Right renal cortex interstitium (tissue), 3 donors: Measurements from ENCODE around the gene CHST13. TPM values are rescaled to one million over a fixed set of nuclear protein-coding genes. Genes with fewer than 3 reads are reported as not detected.

Experiments used
- DNase-seq, 3 donors: peaks; one replicate each; pipeline ENCODE4 v3.0.0-alpha.2; 2013; ENCODE audit warnings: low read depth in 3 of 3, low spot score in 2 of 3
- polyA plus RNA-seq, 3 donors: library from polyadenylated mRNA; unstranded; fragments of 120-200 nt; gene quantifications; one replicate each; pipeline ENCODE4 v1.2.1, GENCODE V29; 2013; ENCODE audit not compliant: insufficient read length in 3 of 3

The CHST13 gene
- polyA plus RNA-seq, 3 donors, result 3.1 to 4.4 (median 3.2) TPM

DNA sequence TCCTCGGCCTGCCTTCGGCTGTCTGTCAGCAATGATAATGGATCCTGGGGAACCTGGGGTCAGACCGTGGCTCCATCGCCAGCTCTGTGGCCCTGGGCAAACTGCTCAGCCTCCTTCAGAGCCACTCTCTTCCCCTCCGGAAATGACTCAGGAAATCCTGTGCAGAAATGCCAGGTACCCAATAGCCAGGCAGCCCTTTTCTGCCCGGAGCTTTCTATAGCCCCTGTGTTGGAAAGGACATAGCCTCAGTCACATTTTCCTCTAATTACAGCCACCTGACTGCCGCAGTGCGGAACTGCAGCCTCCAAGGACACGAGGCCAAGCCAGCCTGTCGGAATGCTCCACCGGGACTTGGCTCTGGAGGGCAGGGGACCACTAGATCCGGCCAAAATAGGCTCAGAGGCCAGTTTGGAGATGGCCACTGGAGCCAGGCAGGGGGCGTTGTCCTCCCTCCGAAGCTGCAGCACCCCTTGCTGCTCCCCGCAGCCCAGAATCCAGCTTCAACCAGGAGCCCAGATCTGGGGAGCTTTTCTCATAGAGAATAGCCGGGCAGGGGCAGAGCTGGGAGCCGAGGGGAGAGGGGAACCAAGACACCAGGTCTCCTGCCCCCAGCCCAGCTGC is 36.7 kb upstream of the CHST13 start:
- DNase-seq, result no peak

- DNase-seq, result no peak
Observed at GRCh38 chr3:126488185-126488584, 35.8 kb upstream of the CHST13 start.

DNA sequence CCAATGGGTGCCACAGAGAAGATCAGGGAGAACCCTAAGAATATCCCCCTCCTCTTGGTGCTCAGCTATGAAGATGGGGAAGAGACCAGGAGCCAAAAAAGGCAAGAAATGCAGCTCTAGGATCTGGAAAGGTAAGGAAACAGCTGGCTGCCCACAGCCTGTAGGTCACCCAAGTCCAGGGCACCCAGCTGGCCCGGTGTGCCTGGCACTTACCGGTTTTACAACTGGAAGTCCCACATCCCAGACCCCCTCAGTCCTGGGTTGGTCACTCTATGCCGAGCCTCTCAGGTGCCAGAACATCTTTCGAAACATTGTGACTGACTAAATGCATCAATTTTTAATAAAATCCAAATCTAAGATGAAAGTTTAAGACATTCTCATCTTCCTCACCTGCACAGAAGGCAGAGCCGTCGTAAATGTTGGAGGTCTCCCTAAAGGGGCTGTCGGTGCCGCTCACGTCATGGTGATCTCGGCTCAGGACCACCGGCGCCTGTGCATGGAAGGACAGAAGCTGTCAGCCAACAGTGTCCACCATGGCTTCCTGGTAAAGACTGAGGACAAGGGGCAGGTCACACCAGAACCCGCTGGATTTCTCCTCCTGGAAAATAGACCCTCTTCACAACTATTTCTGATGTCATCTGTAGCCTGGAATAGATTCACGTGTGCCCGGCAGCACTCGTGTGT is 34.9 kb upstream of the CHST13 start:
- DNase-seq, result no peak

GRCh38 chr3:126490619-126491018 is 33.3 kb upstream of the CHST13 start:
- no peak for DNase-seq

DNA sequence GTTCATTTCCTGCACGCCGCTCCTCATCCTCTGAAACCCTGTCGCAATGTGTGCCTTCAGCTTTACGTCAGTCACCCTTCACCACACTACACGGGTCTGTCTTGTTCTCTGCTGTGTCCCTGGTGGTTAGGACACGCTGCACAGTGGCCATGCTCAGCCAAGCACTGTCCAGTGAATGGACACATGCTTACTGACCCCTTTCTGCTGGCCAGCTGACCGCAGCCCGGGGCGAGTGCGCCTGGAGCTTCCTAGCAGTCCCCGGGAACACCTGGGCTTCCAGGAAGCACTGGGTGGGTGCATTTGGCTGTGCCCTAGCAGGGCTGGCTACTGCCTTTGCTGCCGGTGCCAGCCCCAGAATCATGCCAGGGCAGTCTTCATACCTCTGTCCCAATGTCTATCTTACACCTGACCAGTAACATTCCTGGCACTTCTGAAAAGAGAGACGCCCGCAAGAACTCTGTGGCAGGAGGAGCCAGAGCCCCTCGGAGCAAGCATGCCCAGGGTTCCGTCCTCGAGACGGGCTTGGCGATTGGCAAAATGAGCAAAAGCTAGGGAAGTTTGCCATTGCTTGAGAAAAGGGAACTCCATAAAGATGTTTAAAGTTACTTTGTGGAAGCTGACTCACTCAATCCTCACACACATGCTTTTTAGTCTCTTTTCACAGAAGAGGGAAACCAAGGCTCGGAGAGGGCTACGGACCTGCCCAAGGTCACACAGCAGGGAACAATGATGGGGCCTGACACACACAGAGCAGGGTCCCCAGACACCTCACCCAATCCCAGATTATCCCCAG is 32.5 kb upstream of the CHST13 start:
- DNase-seq, result no peak

DNA sequence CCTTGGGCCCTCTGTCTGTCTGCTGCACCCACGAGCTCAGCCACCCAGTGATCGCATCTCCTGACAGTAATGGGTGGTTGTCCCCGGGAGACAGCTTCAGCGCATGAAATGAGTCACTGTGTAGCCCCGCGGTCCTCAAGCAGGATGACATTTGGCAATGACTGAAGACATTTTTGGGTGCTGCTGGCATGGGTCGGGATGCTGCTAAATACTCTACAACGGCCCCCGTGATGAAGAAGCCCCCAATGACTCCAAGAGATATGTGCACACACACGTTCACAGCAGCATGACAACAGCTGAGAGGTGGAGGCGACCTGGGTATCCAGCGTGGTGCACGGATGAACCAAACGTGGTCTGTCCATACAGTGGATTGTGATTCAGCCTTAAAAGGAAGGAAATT is 30.9 kb upstream of the CHST13 start:
- DNase-seq, result no peak

GRCh38 chr3:126493739-126494138 is 30.2 kb upstream of the CHST13 start:
- no peak for DNase-seq

DNA sequence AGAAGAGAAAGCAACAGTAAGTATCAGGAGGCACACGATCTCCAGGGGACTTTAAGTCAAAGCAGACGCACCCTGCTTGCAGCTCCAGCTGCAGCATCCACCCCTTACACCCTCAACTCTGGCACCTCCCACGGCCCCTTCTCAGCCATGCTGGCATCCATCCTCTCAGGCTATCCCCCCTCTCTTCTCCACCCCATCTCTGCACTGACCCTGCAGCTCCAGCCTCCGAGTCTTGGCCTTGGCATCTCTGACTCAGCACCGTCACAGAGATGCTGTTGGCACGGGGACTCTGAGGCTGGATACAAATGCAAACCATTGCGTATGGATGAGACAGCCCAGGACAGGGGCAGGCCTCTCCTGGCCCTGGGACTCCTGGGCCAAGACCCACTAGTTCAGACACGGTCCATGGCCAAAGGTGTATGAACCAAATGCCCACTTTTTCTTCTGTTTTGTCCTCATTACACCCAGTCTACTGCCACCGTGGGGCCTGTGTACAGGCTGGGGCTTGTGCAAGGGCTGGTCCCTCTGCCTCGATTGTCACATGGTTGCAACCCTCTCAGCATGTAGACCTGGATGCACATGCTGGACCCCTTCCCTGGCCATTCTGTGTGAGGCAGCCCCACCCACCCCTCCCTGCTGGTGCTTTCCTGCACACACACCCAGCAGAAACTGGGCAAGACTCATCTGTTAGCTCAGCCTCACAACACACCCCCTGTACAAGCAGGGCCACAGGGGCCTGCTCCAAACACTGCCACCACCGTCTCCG is 29.6 kb upstream of the CHST13 start:
- no peak for DNase-seq

DNA sequence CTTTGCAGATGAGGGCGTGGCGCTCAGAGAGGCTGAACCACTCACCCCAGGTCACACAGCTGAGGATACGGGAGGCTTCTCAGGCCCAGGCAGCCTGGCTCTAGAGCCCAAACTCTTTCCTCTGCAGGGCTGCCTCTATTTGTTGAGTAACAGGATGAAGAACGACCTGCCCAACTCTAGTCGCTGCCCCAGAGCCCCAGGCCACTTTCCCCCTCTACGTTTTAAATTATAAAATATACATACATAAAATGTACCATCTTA is 29.1 kb upstream of the CHST13 start:
- DNase-seq, result no peak

- no peak for DNase-seq
Observed at GRCh38 chr3:126495786-126496185, 28.2 kb upstream of the CHST13 start.

DNA sequence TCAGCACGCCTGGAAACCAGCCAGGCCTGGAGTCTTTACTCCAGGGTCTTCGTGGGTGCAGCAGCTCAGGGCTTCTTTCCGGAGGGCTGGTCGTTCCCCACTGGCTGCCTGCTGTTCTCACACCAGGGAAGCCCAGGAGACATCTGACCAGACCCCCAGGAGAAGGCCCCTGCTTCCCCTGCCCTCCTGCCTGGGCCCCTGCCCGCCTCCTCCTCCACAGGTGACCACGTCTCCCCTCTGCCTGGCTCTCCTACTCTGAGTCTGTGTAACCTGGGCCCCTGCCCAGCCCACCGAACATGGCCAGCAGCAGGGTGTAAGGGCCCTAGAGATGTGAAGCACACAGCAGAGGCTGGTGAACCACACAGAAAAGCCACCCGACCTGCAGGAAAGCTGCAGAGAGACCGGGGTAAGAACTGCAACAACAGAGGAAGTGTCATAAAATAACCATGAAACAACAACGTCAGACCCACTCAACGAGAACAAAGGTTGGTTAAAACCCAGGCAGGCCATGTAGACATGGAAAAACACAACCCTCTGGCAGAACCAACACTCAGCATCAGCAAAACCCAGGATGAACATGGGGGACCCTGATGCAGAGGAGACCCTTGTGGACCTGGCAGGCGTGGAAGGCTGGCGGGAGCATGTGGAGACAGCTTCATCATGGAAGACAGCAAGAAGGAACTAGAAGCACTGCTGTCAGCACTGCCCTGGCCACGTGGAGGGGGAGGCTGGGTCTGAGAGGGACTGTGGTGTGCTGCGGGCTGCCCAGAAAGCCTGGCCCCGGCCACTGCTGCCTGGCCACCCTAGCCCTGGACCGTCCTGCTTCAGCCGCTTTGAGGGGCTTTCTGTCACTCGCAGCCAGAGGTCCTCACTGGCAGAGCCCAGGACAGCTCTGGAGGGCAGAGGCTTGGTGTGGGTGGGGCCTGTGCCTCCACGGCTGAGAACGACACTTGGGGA is 26.8 kb upstream of the CHST13 start:
- DNase-seq, result no peak

DNA sequence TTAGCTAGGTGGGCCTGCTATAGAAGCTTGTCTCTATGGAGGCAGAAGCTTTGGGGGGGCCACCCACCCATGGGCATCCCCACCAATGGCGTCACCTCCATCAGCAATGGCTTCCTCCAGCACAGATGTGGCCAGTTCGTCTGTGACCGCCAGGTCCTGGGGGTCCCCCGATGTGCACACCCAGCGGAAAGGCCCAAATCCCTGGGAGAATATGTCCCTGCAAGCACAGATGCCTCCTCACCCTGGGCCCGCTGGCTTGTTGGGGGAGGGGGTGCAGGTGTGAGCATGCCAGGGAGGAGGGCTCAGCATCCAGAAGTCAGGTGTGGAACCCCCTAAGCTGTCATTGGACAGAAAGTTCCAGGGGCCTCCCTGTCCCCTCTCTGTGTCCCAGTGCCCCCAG is 26.0 kb upstream of the CHST13 start:
- no peak for DNase-seq

DNA sequence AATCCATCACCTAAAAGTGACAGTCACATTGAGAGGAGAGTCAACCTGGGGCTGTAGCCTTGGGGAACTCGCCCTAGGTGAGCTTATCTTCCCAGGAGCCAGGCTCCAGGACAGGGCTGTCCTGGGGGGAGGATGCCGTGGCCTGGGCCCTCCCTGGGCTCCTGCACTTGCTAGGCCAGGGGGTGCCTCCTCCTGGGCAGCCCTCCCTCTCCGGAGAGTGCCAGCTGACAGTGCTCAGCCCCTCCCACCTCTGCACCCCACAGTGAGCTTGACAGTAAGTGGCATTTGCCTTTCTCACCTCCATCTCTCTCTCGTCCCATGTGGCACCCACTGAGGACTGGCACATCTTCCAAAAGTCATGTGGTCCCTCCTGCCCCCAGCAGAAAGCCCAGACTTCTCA is 25.5 kb upstream of the CHST13 start:
- no peak for DNase-seq

DNA sequence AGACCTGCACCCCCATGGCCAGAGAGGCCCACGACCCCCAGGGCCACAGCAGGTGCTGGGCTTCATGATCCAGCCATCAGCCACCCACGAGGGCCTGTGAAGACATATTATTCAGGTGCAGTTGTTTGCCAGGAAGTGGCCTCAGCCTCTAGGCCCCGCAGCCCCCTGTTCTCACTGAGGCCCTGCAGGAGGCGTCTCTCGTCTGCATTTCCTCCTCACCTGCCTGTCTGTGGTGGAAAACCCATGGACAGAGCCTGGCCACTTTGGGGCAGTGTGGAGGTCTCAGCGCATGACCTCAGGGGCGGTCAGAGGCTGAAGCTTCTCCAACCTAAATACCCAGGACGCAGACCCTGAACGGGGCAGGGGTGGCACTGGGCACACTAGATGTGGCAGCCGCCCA is 25.0 kb upstream of the CHST13 start:
- no peak for DNase-seq

GRCh38 chr3:126499401-126499800 is 24.6 kb upstream of the CHST13 start:
- no peak for DNase-seq

GRCh38 chr3:126500016-126500415 is 23.9 kb upstream of the CHST13 start:
- no peak for DNase-seq

GRCh38 chr3:126501054-126501453 is 22.9 kb upstream of the CHST13 start:
- DNase-seq, result no peak

GRCh38 chr3:126501736-126502135 is 22.2 kb upstream of the CHST13 start:
- DNase-seq, result no peak

- DNase-seq, result no peak
Observed at GRCh38 chr3:126502656-126503055, 21.3 kb upstream of the CHST13 start.

DNA sequence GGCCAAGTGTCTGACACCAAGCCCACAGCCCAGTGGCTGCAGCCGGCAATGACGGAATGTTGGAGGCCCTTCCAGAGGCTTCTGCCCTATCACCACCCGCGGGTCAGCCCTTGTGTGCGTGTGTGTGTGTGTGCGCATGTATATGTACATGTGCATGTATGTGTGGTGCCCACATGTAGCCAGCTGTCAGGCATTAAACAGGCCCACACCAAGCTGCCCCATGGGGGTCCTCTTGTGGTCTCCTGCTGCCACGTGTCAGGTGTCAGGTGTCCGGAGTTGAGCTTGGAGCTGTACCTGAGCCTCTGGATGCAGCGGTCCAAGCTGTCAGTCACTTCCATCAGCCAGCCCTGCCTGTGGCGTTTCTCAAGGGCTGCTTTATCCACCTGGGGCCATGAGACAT is 20.3 kb upstream of the CHST13 start:
- no peak for DNase-seq
